Measurements from ENCODE around the gene RNPC3.

Gene RNPC3

DNA sequence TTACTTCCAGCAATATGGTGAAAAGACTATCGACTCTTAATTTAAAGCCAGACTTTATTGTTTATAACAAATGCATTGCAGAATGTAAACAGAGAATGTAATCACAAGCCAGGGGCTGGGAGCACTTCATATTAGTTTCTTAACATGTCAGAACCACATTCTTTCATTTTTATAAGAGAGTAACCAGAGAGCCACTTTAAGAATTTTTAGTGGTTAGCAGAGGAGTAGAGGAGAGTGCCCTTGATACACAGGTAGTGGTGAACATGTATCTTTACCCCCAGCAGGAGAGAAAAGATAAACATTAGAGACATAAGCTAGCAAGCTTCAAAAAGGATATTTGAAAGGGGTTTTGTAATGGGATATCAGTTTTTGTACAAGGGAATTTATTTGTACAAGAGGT, 57.0 kb downstream of the RNPC3 start:
- no peaks in the 10 kb centered on the region for H3K9me3 ChIP-seq (ENCODE audit: control insufficient read depth, insufficient read depth, low read depth, low read length)
- no peaks in the 10 kb centered on the region for H3K4me1 ChIP-seq (ENCODE audit: control insufficient read depth, insufficient read depth, low read length)
- no peak overlapping the region for H3K27ac ChIP-seq (ENCODE audit: extremely low read depth, low read depth, low read length)
- ChIA-PET POLR2A (no interaction called here), CTCF (no interaction called here)
- H3K4me3 ChIP-seq (ENCODE audit: low read depth, low read length) = no peak overlapping the region
- TF ChIP-seq, protein P1, sequence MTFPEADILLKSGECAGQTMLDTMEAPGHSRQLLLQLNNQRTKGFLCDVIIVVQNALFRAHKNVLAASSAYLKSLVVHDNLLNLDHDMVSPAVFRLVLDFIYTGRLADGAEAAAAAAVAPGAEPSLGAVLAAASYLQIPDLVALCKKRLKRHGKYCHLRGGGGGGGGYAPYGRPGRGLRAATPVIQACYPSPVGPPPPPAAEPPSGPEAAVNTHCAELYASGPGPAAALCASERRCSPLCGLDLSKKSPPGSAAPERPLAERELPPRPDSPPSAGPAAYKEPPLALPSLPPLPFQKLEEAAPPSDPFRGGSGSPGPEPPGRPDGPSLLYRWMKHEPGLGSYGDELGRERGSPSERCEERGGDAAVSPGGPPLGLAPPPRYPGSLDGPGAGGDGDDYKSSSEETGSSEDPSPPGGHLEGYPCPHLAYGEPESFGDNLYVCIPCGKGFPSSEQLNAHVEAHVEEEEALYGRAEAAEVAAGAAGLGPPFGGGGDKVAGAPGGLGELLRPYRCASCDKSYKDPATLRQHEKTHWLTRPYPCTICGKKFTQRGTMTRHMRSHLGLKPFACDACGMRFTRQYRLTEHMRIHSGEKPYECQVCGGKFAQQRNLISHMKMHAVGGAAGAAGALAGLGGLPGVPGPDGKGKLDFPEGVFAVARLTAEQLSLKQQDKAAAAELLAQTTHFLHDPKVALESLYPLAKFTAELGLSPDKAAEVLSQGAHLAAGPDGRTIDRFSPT (tag by site-specific recombination; IDR thresholded peaks at IDR 0.05) = no peak
- TF ChIP-seq, protein P2, sequence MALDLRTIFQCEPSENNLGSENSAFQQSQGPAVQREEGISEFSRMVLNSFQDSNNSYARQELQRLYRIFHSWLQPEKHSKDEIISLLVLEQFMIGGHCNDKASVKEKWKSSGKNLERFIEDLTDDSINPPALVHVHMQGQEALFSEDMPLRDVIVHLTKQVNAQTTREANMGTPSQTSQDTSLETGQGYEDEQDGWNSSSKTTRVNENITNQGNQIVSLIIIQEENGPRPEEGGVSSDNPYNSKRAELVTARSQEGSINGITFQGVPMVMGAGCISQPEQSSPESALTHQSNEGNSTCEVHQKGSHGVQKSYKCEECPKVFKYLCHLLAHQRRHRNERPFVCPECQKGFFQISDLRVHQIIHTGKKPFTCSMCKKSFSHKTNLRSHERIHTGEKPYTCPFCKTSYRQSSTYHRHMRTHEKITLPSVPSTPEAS (tag by site-specific recombination; IDR thresholded peaks at IDR 0.05) = no peak
- TF ChIP-seq, protein P3, sequence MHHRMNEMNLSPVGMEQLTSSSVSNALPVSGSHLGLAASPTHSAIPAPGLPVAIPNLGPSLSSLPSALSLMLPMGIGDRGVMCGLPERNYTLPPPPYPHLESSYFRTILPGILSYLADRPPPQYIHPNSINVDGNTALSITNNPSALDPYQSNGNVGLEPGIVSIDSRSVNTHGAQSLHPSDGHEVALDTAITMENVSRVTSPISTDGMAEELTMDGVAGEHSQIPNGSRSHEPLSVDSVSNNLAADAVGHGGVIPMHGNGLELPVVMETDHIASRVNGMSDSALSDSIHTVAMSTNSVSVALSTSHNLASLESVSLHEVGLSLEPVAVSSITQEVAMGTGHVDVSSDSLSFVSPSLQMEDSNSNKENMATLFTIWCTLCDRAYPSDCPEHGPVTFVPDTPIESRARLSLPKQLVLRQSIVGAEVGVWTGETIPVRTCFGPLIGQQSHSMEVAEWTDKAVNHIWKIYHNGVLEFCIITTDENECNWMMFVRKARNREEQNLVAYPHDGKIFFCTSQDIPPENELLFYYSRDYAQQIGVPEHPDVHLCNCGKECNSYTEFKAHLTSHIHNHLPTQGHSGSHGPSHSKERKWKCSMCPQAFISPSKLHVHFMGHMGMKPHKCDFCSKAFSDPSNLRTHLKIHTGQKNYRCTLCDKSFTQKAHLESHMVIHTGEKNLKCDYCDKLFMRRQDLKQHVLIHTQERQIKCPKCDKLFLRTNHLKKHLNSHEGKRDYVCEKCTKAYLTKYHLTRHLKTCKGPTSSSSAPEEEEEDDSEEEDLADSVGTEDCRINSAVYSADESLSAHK (tag by site-specific recombination; IDR thresholded peaks at IDR 0.05) = no peak
- TF ChIP-seq ZIC2 (tag by site-specific recombination; IDR thresholded peaks at IDR 0.05) (no peak), ZNF121 (tag by site-specific recombination; IDR thresholded peaks at IDR 0.05) (no peak)
- TF ChIP-seq, protein P4, sequence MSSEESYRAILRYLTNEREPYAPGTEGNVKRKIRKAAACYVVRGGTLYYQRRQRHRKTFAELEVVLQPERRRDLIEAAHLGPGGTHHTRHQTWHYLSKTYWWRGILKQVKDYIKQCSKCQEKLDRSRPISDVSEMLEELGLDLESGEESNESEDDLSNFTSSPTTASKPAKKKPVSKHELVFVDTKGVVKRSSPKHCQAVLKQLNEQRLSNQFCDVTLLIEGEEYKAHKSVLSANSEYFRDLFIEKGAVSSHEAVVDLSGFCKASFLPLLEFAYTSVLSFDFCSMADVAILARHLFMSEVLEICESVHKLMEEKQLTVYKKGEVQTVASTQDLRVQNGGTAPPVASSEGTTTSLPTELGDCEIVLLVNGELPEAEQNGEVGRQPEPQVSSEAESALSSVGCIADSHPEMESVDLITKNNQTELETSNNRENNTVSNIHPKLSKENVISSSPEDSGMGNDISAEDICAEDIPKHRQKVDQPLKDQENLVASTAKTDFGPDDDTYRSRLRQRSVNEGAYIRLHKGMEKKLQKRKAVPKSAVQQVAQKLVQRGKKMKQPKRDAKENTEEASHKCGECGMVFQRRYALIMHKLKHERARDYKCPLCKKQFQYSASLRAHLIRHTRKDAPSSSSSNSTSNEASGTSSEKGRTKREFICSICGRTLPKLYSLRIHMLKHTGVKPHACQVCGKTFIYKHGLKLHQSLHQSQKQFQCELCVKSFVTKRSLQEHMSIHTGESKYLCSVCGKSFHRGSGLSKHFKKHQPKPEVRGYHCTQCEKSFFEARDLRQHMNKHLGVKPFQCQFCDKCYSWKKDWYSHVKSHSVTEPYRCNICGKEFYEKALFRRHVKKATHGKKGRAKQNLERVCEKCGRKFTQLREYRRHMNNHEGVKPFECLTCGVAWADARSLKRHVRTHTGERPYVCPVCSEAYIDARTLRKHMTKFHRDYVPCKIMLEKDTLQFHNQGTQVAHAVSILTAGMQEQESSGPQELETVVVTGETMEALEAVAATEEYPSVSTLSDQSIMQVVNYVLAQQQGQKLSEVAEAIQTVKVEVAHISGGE (tag by site-specific recombination; conservative IDR thresholded peaks at IDR 0.05; ENCODE audit: low read depth) = no peak
- TF ChIP-seq, protein P5, sequence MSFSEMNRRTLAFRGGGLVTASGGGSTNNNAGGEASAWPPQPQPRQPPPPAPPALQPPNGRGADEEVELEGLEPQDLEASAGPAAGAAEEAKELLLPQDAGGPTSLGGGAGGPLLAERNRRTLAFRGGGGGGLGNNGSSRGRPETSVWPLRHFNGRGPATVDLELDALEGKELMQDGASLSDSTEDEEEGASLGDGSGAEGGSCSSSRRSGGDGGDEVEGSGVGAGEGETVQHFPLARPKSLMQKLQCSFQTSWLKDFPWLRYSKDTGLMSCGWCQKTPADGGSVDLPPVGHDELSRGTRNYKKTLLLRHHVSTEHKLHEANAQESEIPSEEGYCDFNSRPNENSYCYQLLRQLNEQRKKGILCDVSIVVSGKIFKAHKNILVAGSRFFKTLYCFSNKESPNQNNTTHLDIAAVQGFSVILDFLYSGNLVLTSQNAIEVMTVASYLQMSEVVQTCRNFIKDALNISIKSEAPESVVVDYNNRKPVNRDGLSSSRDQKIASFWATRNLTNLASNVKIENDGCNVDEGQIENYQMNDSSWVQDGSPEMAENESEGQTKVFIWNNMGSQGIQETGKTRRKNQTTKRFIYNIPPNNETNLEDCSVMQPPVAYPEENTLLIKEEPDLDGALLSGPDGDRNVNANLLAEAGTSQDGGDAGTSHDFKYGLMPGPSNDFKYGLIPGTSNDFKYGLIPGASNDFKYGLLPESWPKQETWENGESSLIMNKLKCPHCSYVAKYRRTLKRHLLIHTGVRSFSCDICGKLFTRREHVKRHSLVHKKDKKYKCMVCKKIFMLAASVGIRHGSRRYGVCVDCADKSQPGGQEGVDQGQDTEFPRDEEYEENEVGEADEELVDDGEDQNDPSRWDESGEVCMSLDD (tag by site-specific recombination; IDR thresholded peaks at IDR 0.05) = no peak
- no peaks in the 10 kb centered on the region for H3K36me3 ChIP-seq (ENCODE audit: control insufficient read depth in 2 of 2, insufficient read depth in 1 of 2, low read length in 2 of 2)

DNA sequence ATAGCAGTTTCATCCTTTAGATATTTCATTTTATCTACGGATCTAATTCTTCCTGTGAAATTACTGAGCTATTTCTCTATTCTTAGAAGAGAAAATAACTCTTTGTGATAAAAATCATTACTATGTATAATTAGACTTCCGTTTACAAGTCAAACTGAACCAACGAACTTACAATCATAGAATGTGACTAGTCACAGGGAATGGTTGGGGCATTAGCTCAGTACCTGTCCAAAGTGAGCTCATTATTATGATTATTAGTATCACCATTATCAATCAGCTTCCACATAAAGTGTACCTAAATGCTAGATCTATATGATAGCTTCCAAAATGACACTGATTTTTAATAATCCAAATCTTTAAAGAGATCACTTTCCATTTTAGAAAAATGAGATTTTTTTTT, 58.4 kb downstream of the RNPC3 start:
- H3K36me3 ChIP-seq (ENCODE audit: control insufficient read depth in 2 of 2, insufficient read depth in 1 of 2, low read length in 2 of 2) = no peaks in the 10 kb centered on the region
- CTCF ChIA-PET = interaction anchor here (0.6 kb wide), 1 partner anchor 731 kb away, joined by 3 read pairs; no protein-coding TSS in a partner anchor
- TF ChIP-seq FEZF1 (tag by site-specific recombination; IDR thresholded peaks at IDR 0.05) = no peak
- TF ChIP-seq, protein P6, sequence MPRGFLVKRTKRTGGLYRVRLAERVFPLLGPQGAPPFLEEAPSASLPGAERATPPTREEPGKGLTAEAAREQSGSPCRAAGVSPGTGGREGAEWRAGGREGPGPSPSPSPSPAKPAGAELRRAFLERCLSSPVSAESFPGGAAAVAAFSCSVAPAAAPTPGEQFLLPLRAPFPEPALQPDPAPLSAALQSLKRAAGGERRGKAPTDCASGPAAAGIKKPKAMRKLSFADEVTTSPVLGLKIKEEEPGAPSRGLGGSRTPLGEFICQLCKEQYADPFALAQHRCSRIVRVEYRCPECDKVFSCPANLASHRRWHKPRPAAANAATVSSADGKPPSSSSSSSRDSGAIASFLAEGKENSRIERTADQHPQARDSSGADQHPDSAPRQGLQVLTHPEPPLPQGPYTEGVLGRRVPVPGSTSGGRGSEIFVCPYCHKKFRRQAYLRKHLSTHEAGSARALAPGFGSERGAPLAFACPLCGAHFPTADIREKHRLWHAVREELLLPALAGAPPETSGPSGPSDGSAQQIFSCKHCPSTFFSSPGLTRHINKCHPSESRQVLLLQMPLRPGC (tag by site-specific recombination; IDR thresholded peaks at IDR 0.05) = no peak
- no peak for TF ChIP-seq YY2 (tag by site-specific recombination; IDR thresholded peaks at IDR 0.05)
- TF ChIP-seq ZNF16 (tag by site-specific recombination; IDR thresholded peaks at IDR 0.05; ENCODE audit: low read depth) = no peak
- no peak for TF ChIP-seq ZNF248 (tag by site-specific recombination; IDR thresholded peaks at IDR 0.05)
- POLR2A ChIA-PET = no interaction called here
- no peaks in the 10 kb centered on the region for H3K9me3 ChIP-seq (ENCODE audit: control insufficient read depth, insufficient read depth, low read depth, low read length)
- H3K4me3 ChIP-seq (ENCODE audit: low read depth, low read length) = no peak overlapping the region
- H3K4me1 ChIP-seq (ENCODE audit: control insufficient read depth, insufficient read depth, low read length) = no peaks in the 10 kb centered on the region
- H3K27ac ChIP-seq (ENCODE audit: extremely low read depth, low read depth, low read length) = no peak overlapping the region

Measured in HEK293 (cell line).